A549 (cell line): ENCODE results near the gene PRTN3. TPM values are rescaled to one million over a fixed set of nuclear protein-coding genes. Genes with fewer than 3 reads are reported as not detected.

Source experiments
- ATAC-seq, 2 experiments: fragments of 200-7000 bp in 1 of 2; fragments of >200 bp in 1 of 2; cut with Nextera tagmentation in 1 of 2; cut with Tn5 transposase in 1 of 2; 3 replicates each; pipeline versions ENCODE4 v1.8.0 to v1.9.1; 2018 to 2020; ENCODE audit warnings: mild to moderate bottlenecking in 1 of 2, moderate library complexity in 1 of 2
- CTCF ChIA-PET: fragments of 300-600 bp; sonication (Branson Sonifier 250); formaldehyde crosslinking; extraction: SDS; loops from one replicate; lab custom pipeline; 2021; ENCODE audit warnings: antibody characterized with exemption, inconsistent platforms; lab: Yijun Ruan, JAX
- POLR2A ChIA-PET: fragments of 350-600 bp; formaldehyde crosslinking; extraction: SDS; loops from one replicate; lab custom pipeline; 2021; ENCODE audit warnings: antibody characterized with exemption, inconsistent platforms; lab: Yijun Ruan, JAX
- DNase-seq, 2 experiments: peaks; one replicate each; pipeline versions ENCODE4 v3.0.0 to v3.0.0-alpha.2; 2011 to 2016; ENCODE audit warnings: low read depth in 1 of 2, low spot score in 1 of 2
- FAIRE-seq: peaks from 2 replicates; lab custom pipeline; 2011; peaks lifted over from hg19 to GRCh38; lab: Jason Lieb, UNC
- H3K27ac ChIP-seq, 2 experiments: fragments of >200 bp; sonication (Bioruptor Twin); formaldehyde crosslinking; 3 replicates each; pipeline ENCODE4 v1.5.1; 2016 to 2017
- H3K4me1 ChIP-seq: fragments of >200 bp; sonication (Bioruptor Twin); formaldehyde crosslinking; 3 replicates; pipeline ENCODE4 v1.6.1; 2016
- H3K4me2 ChIP-seq: fragments of >200 bp; sonication (Bioruptor Twin); formaldehyde crosslinking; 3 replicates; pipeline ENCODE4 v1.6.1; 2016
- H3K4me3 ChIP-seq: fragments of >200 bp; sonication (Bioruptor Twin); formaldehyde crosslinking; 3 replicates; pipeline ENCODE4 v1.5.1; 2016
- H3K9me3 ChIP-seq: fragments of >200 bp; sonication (Bioruptor Twin); formaldehyde crosslinking; 3 replicates; pipeline ENCODE4 v1.6.1; 2016
- BHLHE40 ChIP-seq: IDR thresholded peaks from 2 replicates; pipeline ENCODE4 v1.6.1; 2012; ENCODE audit warnings: low read depth, low read length, inconsistent platforms
- CEBPB ChIP-seq, 2 experiments: fragments of >200 bp in 1 of 2; sonication (Bioruptor Twin) in 1 of 2; formaldehyde crosslinking in 1 of 2; IDR thresholded peaks; 2 replicates each; pipeline ENCODE4 v1.6.1; 2012 to 2016
- EHF ChIP-seq: fragments of 250-450 bp; sonication (Bioruptor Pico); IDR thresholded peaks from 2 replicates; pipeline ENCODE4 v1.5.0; 2020; ENCODE audit warnings: mild to moderate bottlenecking
- FOSB ChIP-seq: fragments of 250-450 bp; sonication (Bioruptor Pico); IDR thresholded peaks from 2 replicates; pipeline ENCODE4 v1.5.0; 2020; ENCODE audit warnings: mild to moderate bottlenecking, moderate library complexity
- FOSL2 ChIP-seq, 2 experiments: fragments of 450-650 bp in 1 of 2; fragments of >200 bp in 1 of 2; sonication (Bioruptor Twin) in 1 of 2; formaldehyde crosslinking; IDR thresholded peaks; 2 replicates each; pipeline versions ENCODE4 v1.5.0 to v1.6.1; 2016 to 2020; ENCODE audit warnings: mild to moderate bottlenecking in 1 of 2, moderate library complexity in 1 of 2
- FOXS1 ChIP-seq: fragments of 250-450 bp; sonication (Bioruptor Pico); IDR thresholded peaks from 2 replicates; pipeline ENCODE4 v1.5.0; 2020; ENCODE audit warnings: mild to moderate bottlenecking, moderate library complexity
- HDAC2 ChIP-seq: fragments of 200-600 bp; sonication (generic); IDR thresholded peaks from 2 replicates; pipeline ENCODE4 v1.6.1; 2016
- HOXA7 ChIP-seq: fragments of 250-450 bp; sonication (Bioruptor Pico); IDR thresholded peaks from 2 replicates; pipeline ENCODE4 v1.5.0; 2020; ENCODE audit warnings: mild to moderate bottlenecking, moderate library complexity
- HOXB13 ChIP-seq: fragments of 250-450 bp; sonication (Bioruptor Pico); IDR thresholded peaks from 2 replicates; pipeline ENCODE4 v1.5.0; 2020; ENCODE audit warnings: low read depth, mild to moderate bottlenecking, moderate library complexity
- HOXB5 ChIP-seq: fragments of 250-450 bp; sonication (Bioruptor Pico); IDR thresholded peaks from 2 replicates; pipeline ENCODE4 v1.5.0; 2020; ENCODE audit warnings: mild to moderate bottlenecking, moderate library complexity
- KDM1A ChIP-seq: fragments of 200-600 bp; sonication (generic); IDR thresholded peaks from 2 replicates; pipeline ENCODE4 v1.6.1; 2016; ENCODE audit warnings: low read depth, mild to moderate bottlenecking
- MAZ ChIP-seq: fragments of 150-350 bp; IDR thresholded peaks from 2 replicates; pipeline ENCODE4 v1.6.1; 2014; ENCODE audit warnings: antibody characterized with exemption, low read depth, low read length, borderline replicate concordance
- MYC ChIP-seq: IDR thresholded peaks from 2 replicates; pipeline ENCODE4 v1.6.1; 2012; ENCODE audit warnings: mild to moderate bottlenecking, inconsistent platforms, low read length, improper control_type of control experiment, borderline replicate concordance
- NFE2L2 ChIP-seq: fragments of 150-350 bp; conservative IDR thresholded peaks from 2 replicates; pipeline ENCODE4 v1.6.1; 2014; ENCODE audit warnings: low read length
- PHF8 ChIP-seq: fragments of 200-600 bp; sonication (generic); IDR thresholded peaks from 2 replicates; pipeline ENCODE4 v1.6.1; 2016; ENCODE audit warnings: low read depth, mild to moderate bottlenecking, antibody characterized with exemption, moderate library complexity, borderline replicate concordance
- POLR2A ChIP-seq: IDR thresholded peaks from 2 replicates; pipeline ENCODE4 v1.6.1; 2012; ENCODE audit warnings: mild to moderate bottlenecking, low read length
- POLR2AphosphoS2 ChIP-seq: conservative IDR thresholded peaks from 2 replicates; pipeline ENCODE4 v1.6.1; 2012; ENCODE audit warnings: low read length, improper control_type of control experiment, inconsistent platforms
- SMC3 ChIP-seq: fragments of >200 bp; sonication (Bioruptor Twin); formaldehyde crosslinking; IDR thresholded peaks from 3 replicates; pipeline ENCODE4 v1.6.1; 2018; ENCODE audit warnings: inconsistent platforms
- SREBF2 ChIP-seq: fragments of 450-650 bp; IDR thresholded peaks from 2 replicates; pipeline ENCODE4 v1.6.1; 2014; ENCODE audit warnings: mild to moderate bottlenecking, moderate library complexity
- TP53 ChIP-seq: fragments of 250-450 bp; sonication (Bioruptor Pico); IDR thresholded peaks from 2 replicates; pipeline ENCODE4 v1.5.0; 2021; ENCODE audit warnings: mild to moderate bottlenecking, moderate library complexity
- ZNF302 ChIP-seq: fragments of 250-450 bp; sonication (Bioruptor Pico); IDR thresholded peaks from 2 replicates; pipeline ENCODE4 v1.9.0; 2021; ENCODE audit warnings: inconsistent platforms, mild to moderate bottlenecking, moderate library complexity
- WGBS: methylation state at CpG from one replicate; pipeline ENCODE4 v1.1.6; 2017; ENCODE audit errors: missing lambda C conversion rate; 5-methylcytosine and 5-hydroxymethylcytosine counted together
- polyA plus RNA-seq, 4 experiments: library from polyadenylated mRNA; depleted of rRNA in 3 of 4; stranded (reverse); fragments of >200 nt; fragmentation: RNase III in 1 of 4; extraction: RNeasy Plus Mini Kit Qiagen cat#74134 plus additional on column Dnase treatment in 1 of 4; gene quantifications; 2 replicates in 3 of 4; 3 replicates in 1 of 4; pipeline ENCODE4 v1.2.3, GENCODE V29; 2011 to 2017
- TF ChIP-seq, protein P1 (sequence below): IDR thresholded peaks from 2 replicates; pipeline ENCODE4 v1.6.1; 2012
- TF ChIP-seq, protein P2 (sequence below): fragments of 450-650 bp; IDR thresholded peaks from 2 replicates; pipeline ENCODE4 v1.6.1; 2014; ENCODE audit warnings: antibody characterized with exemption
- TF ChIP-seq, protein P3 (sequence below): IDR thresholded peaks from 2 replicates; pipeline ENCODE4 v1.6.1; 2012; ENCODE audit warnings: low read depth, borderline replicate concordance
- TF ChIP-seq, protein P4 (sequence below): IDR thresholded peaks from 2 replicates; pipeline ENCODE4 v1.6.1; 2012
- TF ChIP-seq, protein P5 (sequence below): fragments of 200-600 bp; sonication (generic); IDR thresholded peaks from 2 replicates; pipeline ENCODE4 v1.6.1; 2016; ENCODE audit warnings: antibody characterized with exemption, mild to moderate bottlenecking, moderate library complexity
- TF ChIP-seq, protein P6 (sequence below): fragments of 250-450 bp; sonication (Bioruptor Pico); IDR thresholded peaks from 2 replicates; pipeline ENCODE4 v1.5.0; 2020; ENCODE audit warnings: low read depth, mild to moderate bottlenecking, moderate library complexity
- TF ChIP-seq, protein P7 (sequence below): fragments of 250-450 bp; sonication (Bioruptor Pico); IDR thresholded peaks from 2 replicates; pipeline ENCODE4 v1.5.0; 2021; ENCODE audit warnings: mild to moderate bottlenecking, moderate library complexity, borderline replicate concordance
- TF ChIP-seq, protein P8 (sequence below): fragments of >200 bp; sonication (Bioruptor Twin); formaldehyde crosslinking; IDR thresholded peaks from 3 replicates; pipeline ENCODE4 v1.6.1; 2016

Gene PRTN3
- polyA plus RNA-seq, 2 of the 4 experiments (the other 2 are of a cell fraction): 0.21 to 0.39 TPM

DNA sequence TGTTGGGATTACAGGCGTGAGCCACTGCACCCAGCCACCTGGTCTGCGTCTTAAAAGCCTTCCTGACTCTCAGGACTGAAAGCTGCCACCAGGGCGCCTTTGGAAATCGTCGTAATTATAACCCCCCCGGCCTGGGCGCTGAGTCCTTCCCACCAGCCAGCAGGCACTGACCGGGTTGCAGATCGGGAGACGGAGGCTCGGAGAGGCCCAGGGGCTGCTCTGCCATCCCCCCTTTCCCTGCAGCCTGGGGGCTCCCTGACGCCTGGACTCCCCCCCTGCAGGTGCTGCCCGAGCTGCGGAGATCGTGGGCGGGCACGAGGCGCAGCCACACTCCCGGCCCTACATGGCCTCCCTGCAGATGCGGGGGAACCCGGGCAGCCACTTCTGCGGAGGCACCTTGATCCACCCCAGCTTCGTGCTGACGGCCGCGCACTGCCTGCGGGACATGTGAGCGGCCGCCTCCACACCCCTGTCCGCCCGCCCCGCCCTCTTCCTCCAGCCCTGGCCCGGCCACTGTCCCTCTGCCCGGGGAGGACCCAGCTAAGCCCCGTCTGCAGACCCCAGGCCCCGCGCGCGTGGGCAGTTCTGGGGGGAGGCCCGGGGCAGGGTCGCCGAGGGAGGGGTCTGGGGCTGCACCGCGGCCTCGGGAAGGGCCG, 2.5 kb downstream of the PRTN3 start:
- Histone ChIP-seq H3K4me1 (peaks cover 9% of the 10 kb centered on the region; the same call in 1 of the 3 replicates), H3K27ac (peak overlapping the region; percentile 53 to 85; a peak in 5 of 6 replicates), H3K4me2 (peak overlapping the region; percentile 99), H3K9me3 (no peaks in the 10 kb centered on the region), H3K4me3 (peak overlapping the region; percentile 47)
- ChIA-PET POLR2A (no interaction called here), CTCF (interaction anchor here (1.1 to 1.2 kb wide), 2 partner anchors 17 to 73 kb away, joined by 3 to 5 read pairs; no protein-coding TSS in a partner anchor)
- no peak for FAIRE-seq
- peak in 1 of 2 experiments; percentile 55 for DNase-seq
- 0% methylated on average over 5 of the region's 46 CpGs for WGBS
- ATAC-seq: peak; percentile 83 to 84
- no peak for TF ChIP-seq TP53
- no peak for TF ChIP-seq FOSL2 (IDR thresholded peaks at IDR 0.05)
- no peak for TF ChIP-seq FOSL2 (CRISPR knock-in tag; IDR thresholded peaks at IDR 0.05)
- no peak for TF ChIP-seq HDAC2
- TF ChIP-seq KDM1A: no peak
- no peak for TF ChIP-seq SMC3
- TF ChIP-seq, protein P1, sequence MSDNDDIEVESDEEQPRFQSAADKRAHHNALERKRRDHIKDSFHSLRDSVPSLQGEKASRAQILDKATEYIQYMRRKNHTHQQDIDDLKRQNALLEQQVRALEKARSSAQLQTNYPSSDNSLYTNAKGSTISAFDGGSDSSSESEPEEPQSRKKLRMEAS: peak; percentile 49; the same call in 1 of the 2 replicates
- TF ChIP-seq FOXS1 (CRISPR knock-in tag): no peak
- no peak for TF ChIP-seq PHF8
- TF ChIP-seq NFE2L2: no peak
- no peak for TF ChIP-seq MYC
- TF ChIP-seq, protein P2, sequence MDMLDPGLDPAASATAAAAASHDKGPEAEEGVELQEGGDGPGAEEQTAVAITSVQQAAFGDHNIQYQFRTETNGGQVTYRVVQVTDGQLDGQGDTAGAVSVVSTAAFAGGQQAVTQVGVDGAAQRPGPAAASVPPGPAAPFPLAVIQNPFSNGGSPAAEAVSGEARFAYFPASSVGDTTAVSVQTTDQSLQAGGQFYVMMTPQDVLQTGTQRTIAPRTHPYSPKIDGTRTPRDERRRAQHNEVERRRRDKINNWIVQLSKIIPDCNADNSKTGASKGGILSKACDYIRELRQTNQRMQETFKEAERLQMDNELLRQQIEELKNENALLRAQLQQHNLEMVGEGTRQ: no peak
- no peak for TF ChIP-seq CEBPB (IDR thresholded peaks at IDR 0.05)
- TF ChIP-seq, protein P3, sequence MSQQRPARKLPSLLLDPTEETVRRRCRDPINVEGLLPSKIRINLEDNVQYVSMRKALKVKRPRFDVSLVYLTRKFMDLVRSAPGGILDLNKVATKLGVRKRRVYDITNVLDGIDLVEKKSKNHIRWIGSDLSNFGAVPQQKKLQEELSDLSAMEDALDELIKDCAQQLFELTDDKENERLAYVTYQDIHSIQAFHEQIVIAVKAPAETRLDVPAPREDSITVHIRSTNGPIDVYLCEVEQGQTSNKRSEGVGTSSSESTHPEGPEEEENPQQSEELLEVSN: peak; percentile 82
- TF ChIP-seq MAZ: no peak
- TF ChIP-seq BHLHE40: no peak
- TF ChIP-seq, protein P4, sequence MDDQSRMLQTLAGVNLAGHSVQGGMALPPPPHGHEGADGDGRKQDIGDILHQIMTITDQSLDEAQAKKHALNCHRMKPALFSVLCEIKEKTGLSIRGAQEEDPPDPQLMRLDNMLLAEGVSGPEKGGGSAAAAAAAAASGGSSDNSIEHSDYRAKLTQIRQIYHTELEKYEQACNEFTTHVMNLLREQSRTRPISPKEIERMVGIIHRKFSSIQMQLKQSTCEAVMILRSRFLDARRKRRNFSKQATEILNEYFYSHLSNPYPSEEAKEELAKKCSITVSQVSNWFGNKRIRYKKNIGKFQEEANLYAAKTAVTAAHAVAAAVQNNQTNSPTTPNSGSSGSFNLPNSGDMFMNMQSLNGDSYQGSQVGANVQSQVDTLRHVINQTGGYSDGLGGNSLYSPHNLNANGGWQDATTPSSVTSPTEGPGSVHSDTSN: no peak
- TF ChIP-seq, protein P5, sequence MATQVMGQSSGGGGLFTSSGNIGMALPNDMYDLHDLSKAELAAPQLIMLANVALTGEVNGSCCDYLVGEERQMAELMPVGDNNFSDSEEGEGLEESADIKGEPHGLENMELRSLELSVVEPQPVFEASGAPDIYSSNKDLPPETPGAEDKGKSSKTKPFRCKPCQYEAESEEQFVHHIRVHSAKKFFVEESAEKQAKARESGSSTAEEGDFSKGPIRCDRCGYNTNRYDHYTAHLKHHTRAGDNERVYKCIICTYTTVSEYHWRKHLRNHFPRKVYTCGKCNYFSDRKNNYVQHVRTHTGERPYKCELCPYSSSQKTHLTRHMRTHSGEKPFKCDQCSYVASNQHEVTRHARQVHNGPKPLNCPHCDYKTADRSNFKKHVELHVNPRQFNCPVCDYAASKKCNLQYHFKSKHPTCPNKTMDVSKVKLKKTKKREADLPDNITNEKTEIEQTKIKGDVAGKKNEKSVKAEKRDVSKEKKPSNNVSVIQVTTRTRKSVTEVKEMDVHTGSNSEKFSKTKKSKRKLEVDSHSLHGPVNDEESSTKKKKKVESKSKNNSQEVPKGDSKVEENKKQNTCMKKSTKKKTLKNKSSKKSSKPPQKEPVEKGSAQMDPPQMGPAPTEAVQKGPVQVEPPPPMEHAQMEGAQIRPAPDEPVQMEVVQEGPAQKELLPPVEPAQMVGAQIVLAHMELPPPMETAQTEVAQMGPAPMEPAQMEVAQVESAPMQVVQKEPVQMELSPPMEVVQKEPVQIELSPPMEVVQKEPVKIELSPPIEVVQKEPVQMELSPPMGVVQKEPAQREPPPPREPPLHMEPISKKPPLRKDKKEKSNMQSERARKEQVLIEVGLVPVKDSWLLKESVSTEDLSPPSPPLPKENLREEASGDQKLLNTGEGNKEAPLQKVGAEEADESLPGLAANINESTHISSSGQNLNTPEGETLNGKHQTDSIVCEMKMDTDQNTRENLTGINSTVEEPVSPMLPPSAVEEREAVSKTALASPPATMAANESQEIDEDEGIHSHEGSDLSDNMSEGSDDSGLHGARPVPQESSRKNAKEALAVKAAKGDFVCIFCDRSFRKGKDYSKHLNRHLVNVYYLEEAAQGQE: no peak
- 0 out of 2 replicates have a peak, but pooled peaks have one; percentile 14 for TF ChIP-seq HOXB5 (CRISPR knock-in tag)
- no peak for TF ChIP-seq FOSB (CRISPR knock-in tag)
- TF ChIP-seq HOXB13: 0 out of 2 replicates have a peak, but pooled peaks have one; percentile 24
- TF ChIP-seq, protein P6, sequence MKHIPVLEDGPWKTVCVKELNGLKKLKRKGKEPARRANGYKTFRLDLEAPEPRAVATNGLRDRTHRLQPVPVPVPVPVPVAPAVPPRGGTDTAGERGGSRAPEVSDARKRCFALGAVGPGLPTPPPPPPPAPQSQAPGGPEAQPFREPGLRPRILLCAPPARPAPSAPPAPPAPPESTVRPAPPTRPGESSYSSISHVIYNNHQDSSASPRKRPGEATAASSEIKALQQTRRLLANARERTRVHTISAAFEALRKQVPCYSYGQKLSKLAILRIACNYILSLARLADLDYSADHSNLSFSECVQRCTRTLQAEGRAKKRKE (CRISPR knock-in tag): no peak
- TF ChIP-seq, protein P7, sequence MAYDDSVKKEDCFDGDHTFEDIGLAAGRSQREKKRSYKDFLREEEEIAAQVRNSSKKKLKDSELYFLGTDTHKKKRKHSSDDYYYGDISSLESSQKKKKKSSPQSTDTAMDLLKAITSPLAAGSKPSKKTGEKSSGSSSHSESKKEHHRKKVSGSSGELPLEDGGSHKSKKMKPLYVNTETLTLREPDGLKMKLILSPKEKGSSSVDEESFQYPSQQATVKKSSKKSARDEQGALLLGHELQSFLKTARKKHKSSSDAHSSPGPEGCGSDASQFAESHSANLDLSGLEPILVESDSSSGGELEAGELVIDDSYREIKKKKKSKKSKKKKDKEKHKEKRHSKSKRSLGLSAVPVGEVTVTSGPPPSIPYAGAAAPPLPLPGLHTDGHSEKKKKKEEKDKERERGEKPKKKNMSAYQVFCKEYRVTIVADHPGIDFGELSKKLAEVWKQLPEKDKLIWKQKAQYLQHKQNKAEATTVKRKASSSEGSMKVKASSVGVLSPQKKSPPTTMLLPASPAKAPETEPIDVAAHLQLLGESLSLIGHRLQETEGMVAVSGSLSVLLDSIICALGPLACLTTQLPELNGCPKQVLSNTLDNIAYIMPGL (CRISPR knock-in tag): no peak
- TF ChIP-seq, protein P8, sequence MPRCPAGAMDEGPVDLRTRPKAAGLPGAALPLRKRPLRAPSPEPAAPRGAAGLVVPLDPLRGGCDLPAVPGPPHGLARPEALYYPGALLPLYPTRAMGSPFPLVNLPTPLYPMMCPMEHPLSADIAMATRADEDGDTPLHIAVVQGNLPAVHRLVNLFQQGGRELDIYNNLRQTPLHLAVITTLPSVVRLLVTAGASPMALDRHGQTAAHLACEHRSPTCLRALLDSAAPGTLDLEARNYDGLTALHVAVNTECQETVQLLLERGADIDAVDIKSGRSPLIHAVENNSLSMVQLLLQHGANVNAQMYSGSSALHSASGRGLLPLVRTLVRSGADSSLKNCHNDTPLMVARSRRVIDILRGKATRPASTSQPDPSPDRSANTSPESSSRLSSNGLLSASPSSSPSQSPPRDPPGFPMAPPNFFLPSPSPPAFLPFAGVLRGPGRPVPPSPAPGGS: no peak
- no peak for TF ChIP-seq HOXA7 (CRISPR knock-in tag)
- no peak for TF ChIP-seq POLR2A
- no peak for TF ChIP-seq EHF (CRISPR knock-in tag)
- no peak for TF ChIP-seq POLR2AphosphoS2
- TF ChIP-seq SREBF2: no peak
- no peak for TF ChIP-seq ZNF302
